HFF-Myc (cell line): ENCODE results near the gene VPS26C.

Experiments
- DNase-seq: peaks from one replicate; pipeline ENCODE4 v3.0.0-alpha.2; 2011; ENCODE audit warnings: low read depth; ENCODE audit errors: extremely low read depth
- H3K4me3 ChIP-seq: replicated peaks from 2 replicates; pipeline ENCODE4 v1.5.1; 2011; ENCODE audit warnings: low read depth, mild to moderate bottlenecking, control low read depth, low read length
- CTCF ChIP-seq: IDR thresholded peaks from 2 replicates; pipeline ENCODE4 v1.5.1; 2012; ENCODE audit warnings: mild to moderate bottlenecking, low read depth, low read length, control low read depth; ENCODE audit errors: missing control alignments

The VPS26C gene

GRCh38 chr21:37193676-37194075 lies 73.5 kb downstream of the VPS26C start:
- TF ChIP-seq CTCF, result no peak
- DNase-seq, result no peak
- no peak overlapping the region for H3K4me3 ChIP-seq

- TF ChIP-seq CTCF, result no peak
Measured at GRCh38 chr21:37193006-37193405, 74.1 kb downstream of the VPS26C start.

GRCh38 chr21:37192019-37192418 lies 75.1 kb downstream of the VPS26C start:
- no peak for DNase-seq
- TF ChIP-seq CTCF, result no peak
- H3K4me3 ChIP-seq, result no peak overlapping the region

More at GRCh38 chr21:37193006-37193405, 74.1 kb downstream of the VPS26C start:
- DNase-seq, result no peak
- no peak overlapping the region for H3K4me3 ChIP-seq

GRCh38 chr21:37188825-37189224 lies 78.3 kb downstream of the VPS26C start:
- DNase-seq, result no peak
- H3K4me3 ChIP-seq, result no peak overlapping the region
- TF ChIP-seq CTCF, result no peak

- H3K4me3 ChIP-seq, result no peak overlapping the region
- DNase-seq, result no peak
- TF ChIP-seq CTCF, result no peak
Measured at GRCh38 chr21:37186983-37187382, 80.2 kb downstream of the VPS26C start.

- no peak for DNase-seq
- no peak for TF ChIP-seq CTCF
- H3K4me3 ChIP-seq, result no peak overlapping the region
Measured at GRCh38 chr21:37184784-37185593, 82.1 kb downstream of the VPS26C start.
